ENCODE data around the gene HNRNPD.
A peak's percentile ranks its signal among the peaks of the same experiment; 100 is the strongest.
"Not testable (repeated sequence)": the region's sequence is repeated elsewhere in the genome, so short reads cannot be mapped to it uniquely, and the experiment has no call there.

Gene HNRNPD

GRCh38 chr4:82373816-82374625, at the start of gene HNRNPD:
HNRNPD (minus strand) TSS chr4:82373991; CDS start chr4:82373678, 313 bp downstream.
- peak; percentile 97 for DNase-seq

- DNase-seq: no peak
Measured at GRCh38 chr4:82422616-82423015, 48.8 kb upstream of the HNRNPD start.

GRCh38 chr4:82421796-82422560, 48.2 kb upstream of the HNRNPD start:
- no peak for DNase-seq

- no peak for DNase-seq
Measured at GRCh38 chr4:82419451-82419850, 45.7 kb upstream of the HNRNPD start.

GRCh38 chr4:82415922-82416365, 42.2 kb upstream of the HNRNPD start:
- DNase-seq: no peak

- DNase-seq: not testable (repeated sequence)
Measured at GRCh38 chr4:82415061-82415460, 41.3 kb upstream of the HNRNPD start.

- DNase-seq: no peak
Measured at GRCh38 chr4:82403725-82404124, 29.9 kb upstream of the HNRNPD start.

- no peak for DNase-seq
Measured at GRCh38 chr4:82402196-82402775, 28.5 kb upstream of the HNRNPD start.

GRCh38 chr4:82401600-82401999, 27.8 kb upstream of the HNRNPD start:
- DNase-seq: no peak

- DNase-seq: no peak
Measured at GRCh38 chr4:82398263-82398662, 24.5 kb upstream of the HNRNPD start.

- no peak for DNase-seq
Measured at GRCh38 chr4:82397527-82397926, 23.7 kb upstream of the HNRNPD start.

GRCh38 chr4:82394896-82395295, 21.1 kb upstream of the HNRNPD start:
- DNase-seq: no peak

- not testable (repeated sequence) for DNase-seq
Measured at GRCh38 chr4:82390061-82390460, 16.3 kb upstream of the HNRNPD start.

GRCh38 chr4:82388405-82388804, 14.6 kb upstream of the HNRNPD start:
- DNase-seq: no peak

- not testable (repeated sequence) for DNase-seq
Measured at GRCh38 chr4:82386312-82386711, 12.5 kb upstream of the HNRNPD start.

- DNase-seq: no peak
Measured at GRCh38 chr4:82382751-82383150, 9.0 kb upstream of the HNRNPD start.

- DNase-seq: no peak
Measured at GRCh38 chr4:82381661-82382296, 8.0 kb upstream of the HNRNPD start.

GRCh38 chr4:82381235-82381634, 7.4 kb upstream of the HNRNPD start:
- DNase-seq: no peak

GRCh38 chr4:82380831-82381230, 7.0 kb upstream of the HNRNPD start:
- DNase-seq: no peak

- DNase-seq: no peak
Measured at GRCh38 chr4:82380344-82380743, 6.6 kb upstream of the HNRNPD start.

- DNase-seq: no peak
Measured at GRCh38 chr4:82376109-82376508, 2.3 kb upstream of the HNRNPD start.

- DNase-seq: no peak
Measured at GRCh38 chr4:82373486-82373815, 340 bp downstream of the HNRNPD start.

Data from NCI-H1436 treated with DMSO at 0.1 percent for 48 hours (cell line).